ENCODE results near the gene SBF2.

DNA sequence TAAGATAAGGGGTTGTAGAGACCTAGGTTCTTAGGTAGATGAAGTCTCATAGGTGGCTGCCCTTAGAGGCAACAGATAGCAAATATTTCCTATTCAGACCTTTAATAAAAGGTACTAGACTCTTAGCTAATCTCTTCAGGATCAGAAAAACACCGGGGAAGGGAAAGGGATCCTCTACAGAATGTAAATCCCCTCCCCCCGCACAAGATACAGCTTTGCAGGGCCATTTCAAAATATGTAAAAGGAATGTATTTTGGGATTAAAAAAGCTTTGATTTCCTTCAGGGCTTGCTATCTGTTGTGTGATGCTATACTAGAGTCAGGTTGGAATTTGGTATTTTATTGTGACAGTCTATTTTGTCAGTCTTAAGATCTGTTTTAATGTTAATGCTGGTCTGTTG is 517.0 kb downstream of the SBF2 start:
- TF ChIP-seq, protein P1, sequence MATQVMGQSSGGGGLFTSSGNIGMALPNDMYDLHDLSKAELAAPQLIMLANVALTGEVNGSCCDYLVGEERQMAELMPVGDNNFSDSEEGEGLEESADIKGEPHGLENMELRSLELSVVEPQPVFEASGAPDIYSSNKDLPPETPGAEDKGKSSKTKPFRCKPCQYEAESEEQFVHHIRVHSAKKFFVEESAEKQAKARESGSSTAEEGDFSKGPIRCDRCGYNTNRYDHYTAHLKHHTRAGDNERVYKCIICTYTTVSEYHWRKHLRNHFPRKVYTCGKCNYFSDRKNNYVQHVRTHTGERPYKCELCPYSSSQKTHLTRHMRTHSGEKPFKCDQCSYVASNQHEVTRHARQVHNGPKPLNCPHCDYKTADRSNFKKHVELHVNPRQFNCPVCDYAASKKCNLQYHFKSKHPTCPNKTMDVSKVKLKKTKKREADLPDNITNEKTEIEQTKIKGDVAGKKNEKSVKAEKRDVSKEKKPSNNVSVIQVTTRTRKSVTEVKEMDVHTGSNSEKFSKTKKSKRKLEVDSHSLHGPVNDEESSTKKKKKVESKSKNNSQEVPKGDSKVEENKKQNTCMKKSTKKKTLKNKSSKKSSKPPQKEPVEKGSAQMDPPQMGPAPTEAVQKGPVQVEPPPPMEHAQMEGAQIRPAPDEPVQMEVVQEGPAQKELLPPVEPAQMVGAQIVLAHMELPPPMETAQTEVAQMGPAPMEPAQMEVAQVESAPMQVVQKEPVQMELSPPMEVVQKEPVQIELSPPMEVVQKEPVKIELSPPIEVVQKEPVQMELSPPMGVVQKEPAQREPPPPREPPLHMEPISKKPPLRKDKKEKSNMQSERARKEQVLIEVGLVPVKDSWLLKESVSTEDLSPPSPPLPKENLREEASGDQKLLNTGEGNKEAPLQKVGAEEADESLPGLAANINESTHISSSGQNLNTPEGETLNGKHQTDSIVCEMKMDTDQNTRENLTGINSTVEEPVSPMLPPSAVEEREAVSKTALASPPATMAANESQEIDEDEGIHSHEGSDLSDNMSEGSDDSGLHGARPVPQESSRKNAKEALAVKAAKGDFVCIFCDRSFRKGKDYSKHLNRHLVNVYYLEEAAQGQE (IDR thresholded peaks at IDR 0.05; ENCODE audit: insufficient replicate concordance, low read depth), result no peak
- TF ChIP-seq, protein P2, sequence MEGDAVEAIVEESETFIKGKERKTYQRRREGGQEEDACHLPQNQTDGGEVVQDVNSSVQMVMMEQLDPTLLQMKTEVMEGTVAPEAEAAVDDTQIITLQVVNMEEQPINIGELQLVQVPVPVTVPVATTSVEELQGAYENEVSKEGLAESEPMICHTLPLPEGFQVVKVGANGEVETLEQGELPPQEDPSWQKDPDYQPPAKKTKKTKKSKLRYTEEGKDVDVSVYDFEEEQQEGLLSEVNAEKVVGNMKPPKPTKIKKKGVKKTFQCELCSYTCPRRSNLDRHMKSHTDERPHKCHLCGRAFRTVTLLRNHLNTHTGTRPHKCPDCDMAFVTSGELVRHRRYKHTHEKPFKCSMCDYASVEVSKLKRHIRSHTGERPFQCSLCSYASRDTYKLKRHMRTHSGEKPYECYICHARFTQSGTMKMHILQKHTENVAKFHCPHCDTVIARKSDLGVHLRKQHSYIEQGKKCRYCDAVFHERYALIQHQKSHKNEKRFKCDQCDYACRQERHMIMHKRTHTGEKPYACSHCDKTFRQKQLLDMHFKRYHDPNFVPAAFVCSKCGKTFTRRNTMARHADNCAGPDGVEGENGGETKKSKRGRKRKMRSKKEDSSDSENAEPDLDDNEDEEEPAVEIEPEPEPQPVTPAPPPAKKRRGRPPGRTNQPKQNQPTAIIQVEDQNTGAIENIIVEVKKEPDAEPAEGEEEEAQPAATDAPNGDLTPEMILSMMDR (IDR thresholded peaks at IDR 0.05; ENCODE audit: insufficient read depth, low read length), result no peak
- no peak for TF ChIP-seq POLR2AphosphoS5 (IDR thresholded peaks at IDR 0.05; ENCODE audit: low read depth)
- no peak for TF ChIP-seq GABPA (IDR thresholded peaks at IDR 0.05; ENCODE audit: low read depth)
- no peak for TF ChIP-seq SPI1 (IDR thresholded peaks at IDR 0.05; ENCODE audit: borderline replicate concordance, low read depth)
